ENCODE results near the gene PSEN2.

PSEN2 gene

DNA sequence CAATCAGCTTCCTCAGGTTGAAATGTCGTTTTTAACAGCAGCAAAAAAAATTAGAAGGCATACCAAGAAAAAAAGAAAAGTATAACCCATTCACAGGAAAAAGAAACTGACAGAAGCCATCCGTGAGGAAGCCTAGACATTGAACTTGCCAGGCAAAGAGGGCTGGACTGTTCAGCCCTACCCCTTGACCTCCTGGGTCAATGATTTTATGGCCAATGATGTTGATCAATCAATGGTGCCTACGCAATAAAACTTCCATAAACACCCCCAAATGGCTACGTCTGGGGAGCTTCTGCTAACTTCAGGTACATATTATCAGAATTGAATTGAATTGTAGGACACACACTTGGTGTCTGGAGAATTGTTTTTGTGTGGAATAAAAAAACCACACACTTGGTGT is 4.8 kb upstream of the PSEN2 start:
- no peak for DNase-seq (ENCODE audit: low read depth)

DNA sequence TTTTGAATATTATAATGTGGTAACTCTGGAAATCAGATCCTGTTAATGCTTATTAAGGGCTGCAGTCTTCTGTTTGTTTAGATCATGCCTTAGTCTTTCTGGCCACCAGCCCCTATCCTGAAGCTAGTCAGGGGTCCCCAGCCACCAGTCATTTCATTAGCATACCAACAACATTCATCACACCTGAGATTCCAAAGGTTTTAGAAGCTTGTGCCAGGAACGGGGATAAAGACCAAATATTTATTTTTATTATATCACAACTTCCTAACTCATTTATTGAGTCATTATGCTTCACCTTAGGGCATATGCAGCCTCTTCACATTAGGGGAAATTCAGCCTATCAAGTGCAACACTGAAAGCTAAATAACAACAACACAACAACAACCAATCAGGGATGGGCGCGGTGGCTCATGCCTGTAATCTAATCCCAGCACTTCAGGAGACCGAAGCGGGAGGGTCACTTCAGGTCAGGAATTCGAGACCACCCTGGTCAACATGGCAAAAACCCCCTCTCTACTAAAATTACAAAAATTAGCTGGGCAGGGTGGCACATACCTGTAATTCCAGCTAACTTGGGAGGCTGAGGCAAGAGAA is 2.9 kb upstream of the PSEN2 start:
- no peak for DNase-seq (ENCODE audit: low read depth)

DNA sequence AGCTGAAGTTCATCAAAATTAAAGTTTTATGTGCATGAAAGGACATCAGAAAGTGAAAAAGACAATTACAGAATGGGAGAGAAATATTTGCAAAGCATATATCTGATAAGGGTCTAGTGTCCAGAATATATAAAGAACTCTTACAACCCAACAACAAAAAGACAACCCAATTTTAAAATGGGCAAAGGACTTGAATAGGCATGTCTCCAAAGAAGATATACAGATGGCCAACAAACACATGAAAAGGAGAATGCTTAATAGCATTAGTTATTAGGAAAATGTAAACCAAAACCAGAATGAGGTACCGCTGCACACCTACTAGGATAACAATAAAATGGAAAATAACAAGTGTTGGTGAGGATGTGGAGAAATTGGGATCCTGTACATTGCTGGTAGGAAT is 1.7 kb upstream of the PSEN2 start:
- no peak for DNase-seq (ENCODE audit: low read depth)

DNA sequence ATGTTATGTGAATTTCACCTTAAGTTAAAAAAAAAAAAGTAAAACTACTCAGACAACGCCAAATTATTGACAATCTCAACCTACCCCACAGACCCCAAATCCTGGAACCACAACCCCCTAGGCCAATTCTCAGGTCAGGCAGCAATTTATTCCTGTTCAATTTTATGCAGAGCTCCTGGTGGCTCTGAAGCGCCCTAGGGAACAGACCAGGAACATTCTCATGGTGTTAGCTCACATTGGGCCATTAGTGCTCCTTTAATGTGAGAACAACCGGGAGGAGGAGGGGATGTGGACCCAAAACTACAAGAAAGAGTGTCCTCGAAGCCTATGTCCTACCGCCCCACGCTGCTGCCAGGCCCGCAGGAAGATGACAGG is 403 bp upstream of the PSEN2 start:
- DNase-seq (ENCODE audit: low read depth), result no peak

DNA sequence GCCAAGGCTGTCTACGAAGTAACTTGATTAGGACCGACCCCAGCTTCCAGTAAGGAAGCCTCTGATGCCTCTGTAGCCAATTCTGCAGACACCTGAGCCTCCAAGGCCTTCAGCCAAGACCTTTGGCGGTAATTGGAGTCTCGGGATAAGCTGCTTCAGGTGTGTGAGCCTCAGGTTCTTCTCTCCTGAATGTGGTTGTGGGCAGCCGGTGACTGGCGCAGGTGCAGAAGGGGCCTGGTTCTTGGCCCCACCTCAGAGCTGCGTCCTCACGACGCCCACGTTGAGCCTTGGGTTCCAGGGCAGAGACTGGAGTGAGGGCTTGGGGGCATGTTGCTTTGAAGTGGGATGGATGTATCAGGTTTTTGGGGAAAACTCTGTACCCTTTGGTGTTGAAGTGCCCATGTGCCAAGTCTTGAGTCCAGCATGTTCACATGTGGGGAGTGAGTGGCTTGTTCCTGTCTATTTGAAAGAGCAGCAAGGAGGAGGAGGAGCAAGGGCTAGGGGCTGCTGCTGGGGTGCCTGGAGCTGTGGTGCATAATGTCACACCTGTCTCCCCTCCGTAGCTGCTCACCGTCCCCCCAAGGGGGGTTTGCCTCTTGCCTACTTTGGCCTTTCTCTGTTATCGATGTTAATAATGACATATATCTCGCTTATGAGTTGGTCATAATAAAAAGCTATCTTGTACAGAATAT is 1.4 kb downstream of the PSEN2 start:
- DNase-seq (ENCODE audit: low read depth), result no peak

DNA sequence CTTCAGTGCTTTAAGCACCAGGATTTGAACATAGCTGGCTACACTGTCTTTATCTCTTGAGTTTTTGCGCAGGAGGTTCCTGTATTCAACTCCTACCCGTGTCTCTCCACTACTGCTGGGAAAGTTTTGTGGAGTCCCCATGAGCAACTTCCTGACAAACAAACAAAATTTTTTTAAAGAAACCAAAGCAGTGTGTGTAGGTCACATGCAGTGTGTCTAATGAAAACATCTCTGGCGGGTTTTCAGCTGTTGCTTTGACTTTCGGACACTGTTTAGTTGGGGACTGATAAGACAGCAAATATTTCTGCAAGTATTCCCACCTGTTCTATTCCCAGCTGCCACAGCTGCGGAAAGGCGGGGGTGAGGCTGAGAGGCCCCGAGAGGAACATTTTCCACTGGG is 2.0 kb downstream of the PSEN2 start:
- DNase-seq (ENCODE audit: low read depth), result no peak

DNA sequence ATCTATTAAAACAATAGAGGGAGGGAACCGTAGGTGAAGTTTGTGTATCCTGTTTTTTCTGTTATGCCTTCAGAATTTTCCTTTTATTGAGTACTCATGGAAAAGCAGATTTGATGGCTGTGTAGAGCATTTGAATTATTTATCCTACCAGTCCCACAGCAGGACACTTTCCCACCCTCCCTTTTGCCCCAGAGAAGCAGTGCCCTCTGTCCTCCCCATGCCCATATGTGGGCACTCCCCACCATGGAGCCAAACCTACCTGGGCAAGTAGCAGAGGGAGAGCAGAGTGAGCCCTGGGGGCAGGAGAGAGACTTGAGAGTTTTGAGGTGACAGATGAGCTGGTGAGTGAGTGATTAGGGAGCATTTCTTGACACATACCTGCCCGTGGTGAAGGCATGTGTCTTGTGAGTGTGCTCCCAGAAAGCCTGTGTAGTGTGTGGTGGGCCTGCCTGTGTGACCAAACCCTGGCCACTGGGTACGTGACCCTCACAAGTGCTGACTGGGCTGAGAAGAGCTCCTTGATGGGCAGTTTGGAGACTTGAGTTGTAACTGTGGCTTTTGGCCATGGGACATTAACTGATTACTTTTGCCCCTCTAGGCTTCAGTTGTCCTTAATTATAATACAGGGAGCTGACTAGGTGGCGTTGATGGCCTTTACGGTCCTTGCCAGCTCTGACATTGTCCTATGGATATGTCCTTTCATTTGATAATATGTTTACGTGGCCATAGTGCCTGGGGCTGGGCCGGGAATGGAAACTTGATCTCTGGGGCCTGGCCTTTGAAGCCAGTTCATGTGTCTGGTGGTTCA is 3.6 kb downstream of the PSEN2 start:
- no peak for DNase-seq (ENCODE audit: low read depth)

DNA sequence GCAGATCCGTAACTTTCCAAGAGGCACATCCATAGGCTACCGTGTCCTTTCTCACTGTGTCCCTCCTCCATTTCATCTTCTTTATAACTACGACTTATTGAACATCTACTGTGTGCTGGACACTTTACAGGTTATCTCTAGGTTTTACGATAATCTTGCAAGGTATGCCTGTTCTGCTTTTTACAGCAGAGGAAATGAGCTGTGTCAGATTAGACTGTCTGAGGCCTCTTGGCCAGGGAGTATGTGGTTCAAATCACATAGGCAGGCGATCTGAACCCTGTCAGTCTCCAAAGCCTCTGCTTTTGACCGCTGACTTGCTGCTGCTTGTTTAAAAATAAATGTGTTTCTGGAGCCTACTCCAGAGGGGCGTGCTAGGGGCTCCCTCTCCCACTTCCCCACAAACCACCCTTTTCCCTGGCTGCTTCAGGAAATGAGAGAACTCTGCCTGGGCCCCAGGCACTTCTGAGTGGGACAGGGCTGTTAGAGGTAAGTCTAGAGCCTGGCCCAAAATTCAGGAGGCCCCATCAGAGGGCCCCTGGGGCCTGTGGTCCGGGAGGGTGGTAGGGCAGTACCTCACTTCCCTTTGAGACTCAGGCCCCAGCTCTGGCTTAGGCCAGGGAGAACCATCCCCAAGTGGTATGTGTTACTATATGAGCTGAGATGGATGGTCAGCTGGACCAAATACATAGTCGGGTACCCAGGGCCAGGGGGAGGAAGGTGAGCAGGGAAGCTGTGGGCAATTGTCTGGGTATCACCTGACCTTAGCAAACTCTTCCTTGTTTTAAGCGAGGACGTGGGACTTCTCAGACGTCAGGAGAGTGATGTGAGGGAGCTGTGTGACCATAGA is 4.4 kb downstream of the PSEN2 start:
- no peak for DNase-seq (ENCODE audit: low read depth)

DNA sequence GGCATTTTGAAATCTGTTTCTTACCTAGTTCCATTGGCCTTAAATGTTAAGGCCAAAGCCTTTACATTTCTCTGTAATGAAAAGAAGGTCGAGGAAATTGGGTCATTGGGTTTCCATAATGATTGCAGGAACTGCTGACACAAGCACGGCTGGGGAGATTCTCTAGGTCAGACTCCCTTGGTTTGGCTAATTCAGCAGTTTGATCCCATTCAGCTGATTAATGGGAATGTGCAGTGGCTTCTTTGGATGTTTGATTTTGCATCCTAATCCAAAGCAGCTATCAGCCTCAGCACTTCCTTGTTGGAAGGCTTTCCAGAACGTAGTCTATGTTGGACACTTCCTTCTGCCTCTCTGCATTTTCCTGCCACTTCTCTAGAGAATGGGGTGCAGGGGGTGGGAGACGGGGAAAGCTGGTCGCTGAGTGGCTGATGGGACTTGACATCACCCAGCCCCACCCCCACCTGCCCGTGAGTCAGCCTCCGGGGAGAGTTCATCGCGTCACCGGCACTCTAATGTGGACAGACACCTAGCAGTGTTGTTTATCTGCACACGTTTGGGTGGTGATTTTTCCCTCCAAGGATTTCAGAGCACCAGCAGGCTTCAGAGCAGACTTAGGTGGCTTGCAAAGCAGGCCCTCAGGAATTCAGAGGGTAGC is 5.4 kb downstream of the PSEN2 start:
- DNase-seq (ENCODE audit: low read depth), result no peak

DNA sequence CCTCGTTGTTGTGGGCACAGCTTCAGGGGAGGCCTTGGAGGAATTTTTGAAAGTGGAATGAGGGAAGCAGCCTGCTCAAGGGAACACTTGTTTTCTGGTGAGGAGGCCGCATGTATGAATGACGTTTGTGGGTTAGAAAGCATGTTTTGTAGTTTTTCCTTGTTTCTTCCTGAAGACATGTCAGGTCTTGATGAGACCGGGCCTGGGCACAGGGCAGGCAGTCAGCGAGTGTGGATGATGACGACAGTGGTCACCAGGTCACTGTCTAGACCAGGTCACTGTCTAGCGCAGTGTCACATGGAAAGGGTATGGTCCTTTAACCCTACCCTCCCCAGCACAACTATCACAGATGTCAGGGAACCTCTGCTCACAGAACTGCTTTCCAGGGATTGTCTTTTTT is 7.3 kb downstream of the PSEN2 start:
- DNase-seq (ENCODE audit: low read depth), result no peak

DNA sequence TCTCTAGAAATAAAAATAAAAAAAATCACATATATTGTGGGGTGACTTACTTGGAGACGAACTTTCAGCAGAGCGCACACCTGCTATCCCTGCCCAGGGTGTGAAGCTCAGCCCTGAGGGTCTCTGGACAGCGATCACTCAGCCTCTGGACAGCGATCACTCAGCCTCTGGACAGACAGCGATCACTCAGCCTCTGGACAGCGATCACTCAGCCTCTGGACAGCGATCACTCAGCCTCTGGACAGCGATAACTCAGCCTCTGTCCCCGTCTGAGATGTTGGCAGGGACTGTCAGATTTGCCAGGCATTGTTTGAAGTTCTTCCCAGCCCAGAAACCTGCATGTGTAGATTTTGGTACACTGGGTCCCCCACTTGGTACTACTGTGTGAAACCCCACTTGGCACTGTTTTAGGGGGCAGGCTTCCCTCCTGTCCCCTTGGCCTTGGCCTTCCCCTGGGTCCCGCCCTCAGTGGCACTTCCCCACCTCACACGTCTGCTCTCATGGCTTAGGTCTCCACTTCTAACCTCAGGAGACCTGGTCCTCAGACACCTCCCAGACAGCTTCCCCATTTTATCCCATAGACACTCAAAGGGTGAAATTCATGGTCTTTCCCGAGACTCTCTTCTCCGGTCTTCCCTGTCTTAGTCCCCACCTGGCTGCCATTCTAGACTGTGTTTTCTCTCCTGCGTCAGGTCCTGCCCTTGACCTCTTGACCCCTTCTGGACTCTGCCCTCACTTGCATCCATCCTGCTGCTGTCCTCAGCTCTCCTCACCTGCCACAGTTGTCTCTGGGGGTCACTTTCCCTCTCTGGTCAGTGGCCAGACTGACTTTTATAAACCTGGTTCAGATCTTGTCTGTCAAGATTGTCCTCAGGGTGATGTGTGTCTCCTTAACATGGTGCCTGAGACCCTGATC is 10.2 kb downstream of the PSEN2 start:
- no peak for DNase-seq (ENCODE audit: low read depth)

DNA sequence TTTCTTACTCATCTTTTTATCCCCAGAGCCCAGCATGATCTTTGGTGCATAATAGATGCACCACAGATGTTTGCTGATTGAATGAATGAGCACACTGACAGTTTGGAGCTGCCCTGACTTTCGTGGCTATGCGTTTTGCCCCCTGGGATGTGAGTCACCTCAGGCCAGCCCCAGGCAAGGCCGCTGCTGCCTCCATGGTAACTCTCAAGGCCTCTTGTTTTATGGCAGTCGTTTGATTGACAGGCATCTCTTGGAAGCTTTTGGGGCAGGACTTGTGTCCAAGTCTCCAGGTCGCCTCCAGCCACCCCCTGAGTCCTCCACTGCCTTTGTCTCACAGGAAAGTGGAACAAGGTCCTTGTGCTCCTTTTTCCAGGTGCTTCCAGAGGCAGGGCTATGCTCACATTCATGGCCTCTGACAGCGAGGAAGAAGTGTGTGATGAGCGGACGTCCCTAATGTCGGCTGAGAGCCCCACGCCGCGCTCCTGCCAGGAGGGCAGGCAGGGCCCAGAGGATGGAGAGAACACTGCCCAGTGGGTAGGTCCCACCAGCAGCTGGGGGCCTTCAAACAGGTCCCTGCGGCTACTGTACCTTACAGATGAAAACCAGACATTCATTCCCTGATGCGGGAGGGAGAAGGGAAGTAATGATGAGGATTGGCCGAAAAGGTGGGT is 11.2 kb downstream of the PSEN2 start:
- DNase-seq (ENCODE audit: low read depth), result no peak

DNA sequence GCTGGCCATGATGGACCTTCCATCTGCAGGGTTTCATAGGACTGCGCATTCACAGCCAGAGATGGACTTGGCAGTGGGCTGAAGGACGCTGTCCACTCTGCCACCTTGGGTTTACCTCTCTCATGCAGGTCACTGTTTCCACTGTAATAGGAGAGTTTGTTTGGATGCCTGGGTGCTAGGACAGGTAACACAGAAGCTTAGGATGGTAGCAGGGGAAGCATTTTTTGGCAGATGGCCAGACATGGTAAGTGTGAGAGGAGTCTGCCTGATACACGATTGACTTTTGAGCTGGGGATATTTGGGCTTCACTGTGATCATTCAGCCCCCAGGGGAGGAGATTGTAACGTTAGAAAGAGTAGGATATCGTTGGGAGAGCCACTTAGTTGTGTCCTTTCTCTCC is 11.8 kb downstream of the PSEN2 start:
- DNase-seq (ENCODE audit: low read depth), result no peak

DNA sequence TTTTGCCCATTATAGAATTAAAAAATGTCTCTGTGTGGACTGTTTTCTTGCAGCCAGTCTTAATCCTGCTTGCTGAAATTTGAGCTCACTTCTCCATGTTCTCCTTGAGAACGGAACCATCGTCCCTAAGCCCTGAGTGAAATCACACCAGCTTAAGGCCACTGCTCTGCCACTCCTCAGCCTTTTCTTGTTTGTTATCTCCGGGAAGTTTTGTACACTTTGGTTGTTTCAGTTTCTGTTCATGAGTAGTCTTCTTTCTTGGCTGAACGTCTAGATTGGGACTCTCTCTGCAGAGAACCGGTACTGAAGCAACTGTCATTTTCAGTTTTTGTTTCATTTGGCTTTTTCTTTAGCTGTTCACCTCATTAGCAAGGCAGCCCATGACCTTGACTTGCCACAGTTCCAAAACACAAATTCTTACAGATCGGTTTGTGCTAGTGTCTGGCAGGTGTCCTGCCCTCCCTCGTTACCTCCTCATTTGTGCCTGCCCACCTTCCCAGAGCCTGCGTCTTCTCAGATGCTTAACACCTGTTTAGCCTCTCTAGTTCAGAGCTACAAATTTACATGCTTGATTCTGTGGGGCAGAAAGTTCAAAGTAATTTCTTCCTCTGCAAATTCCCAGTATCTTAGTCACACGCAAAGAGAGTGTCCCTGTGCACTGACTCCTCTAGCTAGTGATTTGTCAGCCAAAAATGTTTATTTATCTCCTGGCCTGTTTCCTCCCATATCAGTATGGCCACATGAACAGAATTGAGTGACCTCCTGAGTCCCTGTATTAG is 12.4 kb downstream of the PSEN2 start:
- no peak for DNase-seq (ENCODE audit: low read depth)

DNA sequence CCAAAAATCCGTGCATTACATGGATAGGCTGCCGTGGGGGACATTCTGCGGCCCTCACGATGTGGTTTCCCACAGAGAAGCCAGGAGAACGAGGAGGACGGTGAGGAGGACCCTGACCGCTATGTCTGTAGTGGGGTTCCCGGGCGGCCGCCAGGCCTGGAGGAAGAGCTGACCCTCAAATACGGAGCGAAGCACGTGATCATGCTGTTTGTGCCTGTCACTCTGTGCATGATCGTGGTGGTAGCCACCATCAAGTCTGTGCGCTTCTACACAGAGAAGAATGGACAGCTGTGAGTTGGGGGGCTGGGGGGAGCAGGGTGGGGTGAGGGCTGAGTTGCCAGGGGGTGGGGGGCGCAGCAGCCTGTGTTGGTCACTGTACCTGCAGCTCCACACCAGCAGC is 13.2 kb downstream of the PSEN2 start:
- DNase-seq (ENCODE audit: low read depth), result no peak

DNA sequence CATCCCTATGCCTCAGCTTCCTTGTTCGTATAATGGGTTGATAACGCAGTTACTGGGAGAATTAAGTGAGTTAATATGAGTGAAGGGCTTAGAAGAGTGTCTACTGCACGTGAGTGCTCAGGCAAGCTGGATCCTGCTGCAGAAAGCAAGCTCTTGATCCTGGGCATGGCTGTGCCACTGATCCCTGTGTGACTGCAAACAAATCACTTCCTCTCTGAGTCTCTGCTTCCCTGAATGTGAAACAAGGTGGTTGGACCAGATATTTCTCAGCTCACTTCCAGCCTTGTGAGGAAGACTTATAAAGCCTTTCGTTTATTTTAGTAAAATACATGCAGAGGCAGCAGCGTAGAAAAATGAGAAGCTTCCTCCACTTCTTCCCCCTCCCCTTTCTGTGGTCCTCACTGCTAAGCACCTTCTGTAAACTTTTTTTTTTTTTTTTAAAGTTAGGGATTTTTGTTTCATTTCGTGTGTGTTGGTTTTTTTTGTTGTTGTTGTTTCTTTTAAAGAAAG is 13.8 kb downstream of the PSEN2 start:
- no peak for DNase-seq (ENCODE audit: low read depth)

DNA sequence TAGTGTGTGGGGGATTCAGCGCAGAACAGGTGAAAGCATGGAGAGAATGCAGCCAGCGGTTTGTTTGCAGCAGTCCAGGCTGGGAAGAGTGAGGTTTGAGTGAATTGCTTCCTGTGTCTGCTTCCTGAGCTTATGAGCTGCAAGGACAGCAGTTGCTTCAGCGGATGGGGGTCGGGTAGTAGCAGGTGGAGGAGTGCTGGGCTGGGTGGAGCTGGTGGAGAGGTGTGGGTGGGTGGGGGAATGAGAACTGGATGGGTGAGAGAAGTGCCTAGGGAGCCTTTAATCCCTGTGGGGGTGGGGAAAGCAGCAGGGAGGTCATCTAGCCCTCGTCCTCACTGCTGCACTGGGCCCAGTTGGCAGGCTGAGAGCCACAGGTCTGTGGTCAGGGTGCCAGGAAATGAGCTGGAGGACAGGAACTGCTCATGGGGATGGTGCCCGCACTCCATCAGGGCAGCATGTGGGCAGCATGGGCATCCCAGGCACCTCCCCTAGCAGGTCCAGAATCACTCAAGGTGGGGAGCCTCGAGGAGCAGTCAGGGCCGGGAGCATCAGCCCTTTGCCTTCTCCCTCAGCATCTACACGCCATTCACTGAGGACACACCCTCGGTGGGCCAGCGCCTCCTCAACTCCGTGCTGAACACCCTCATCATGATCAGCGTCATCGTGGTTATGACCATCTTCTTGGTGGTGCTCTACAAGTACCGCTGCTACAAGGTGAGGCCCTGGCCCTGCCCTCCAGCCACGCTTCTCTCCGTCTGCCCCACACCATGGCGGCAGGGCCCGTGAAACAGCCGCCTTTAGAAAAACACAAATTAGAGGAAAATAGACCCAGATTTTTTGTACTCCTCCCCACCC is 14.8 kb downstream of the PSEN2 start:
- no peak for DNase-seq (ENCODE audit: low read depth)
